Cerebellar cortex (tissue), 1 donor: Measurements from ENCODE around the gene SHC3.

Source experiments
- DNase-seq: peaks from one replicate; pipeline ENCODE4 v3.0.0-alpha.2; 2015; ENCODE audit warnings: low spot score

SHC3 gene

GRCh38 chr9:88985616-88986015 is 193.0 kb downstream of the SHC3 start:
- no peak for DNase-seq

- no peak for DNase-seq
Observed at GRCh38 chr9:88984543-88984883, 194.1 kb downstream of the SHC3 start.

GRCh38 chr9:88983865-88984542 is 194.6 kb downstream of the SHC3 start:
- DNase-seq: no peak

GRCh38 chr9:88980740-88981203 is 197.8 kb downstream of the SHC3 start:
- no peak for DNase-seq

- no peak for DNase-seq
Observed at GRCh38 chr9:88979791-88980190, 198.8 kb downstream of the SHC3 start.

GRCh38 chr9:88979021-88979420 is 199.6 kb downstream of the SHC3 start:
- DNase-seq: no peak

GRCh38 chr9:88978034-88978433 is 200.6 kb downstream of the SHC3 start:
- DNase-seq: no peak

- DNase-seq: no peak
Observed at GRCh38 chr9:88976890-88977257, 201.7 kb downstream of the SHC3 start.

GRCh38 chr9:88975966-88976889 is 202.4 kb downstream of the SHC3 start:
- DNase-seq: no peak

GRCh38 chr9:88974641-88975040 is 204.0 kb downstream of the SHC3 start:
- DNase-seq: no peak

- DNase-seq: no peak
Observed at GRCh38 chr9:88973281-88974045, 205.2 kb downstream of the SHC3 start.

GRCh38 chr9:88972401-88972800 is 206.2 kb downstream of the SHC3 start:
- DNase-seq: no peak

- no peak for DNase-seq
Observed at GRCh38 chr9:88971131-88971960, 207.3 kb downstream of the SHC3 start.

- DNase-seq: no peak
Observed at GRCh38 chr9:88969646-88970373, 208.8 kb downstream of the SHC3 start.

GRCh38 chr9:88968799-88969198 is 209.8 kb downstream of the SHC3 start:
- DNase-seq: no peak

- no peak for DNase-seq
Observed at GRCh38 chr9:88966894-88967676, 211.5 kb downstream of the SHC3 start.

- DNase-seq: no peak
Observed at GRCh38 chr9:88965473-88965872, 213.1 kb downstream of the SHC3 start.

- no peak for DNase-seq
Observed at GRCh38 chr9:88960632-88961031, 218.0 kb downstream of the SHC3 start.

- no peak for DNase-seq
Observed at GRCh38 chr9:88959727-88960469, 218.7 kb downstream of the SHC3 start.
